GM18499 (cell line): Measurements from ENCODE around the gene SMARCA1.
"Not testable (repeated sequence)": the region's sequence is repeated elsewhere in the genome, so short reads cannot be mapped to it uniquely, and the experiment has no call there.

ENCODE experiments used
- ATAC-seq: cut with Tn5 transposase; IDR thresholded peaks from one replicate; pipeline ENCODE4 v1.9.1; 2021; ENCODE audit warnings: moderate number of reproducible peaks; ENCODE audit not compliant: insufficient read depth, unreplicated experiment

The SMARCA1 gene

GRCh38 chrX:129523079-129523911 lies at the start of gene SMARCA1:
TSS of gene SMARCA1 (minus strand) at chrX:129523490. CDS start at chrX:129523370, 120 bp downstream.
- ATAC-seq = no peak

GRCh38 chrX:129572422-129572821 lies 49.1 kb upstream of the SMARCA1 start:
- no peak for ATAC-seq

- ATAC-seq = no peak
Measured at GRCh38 chrX:129568349-129568748, 45.1 kb upstream of the SMARCA1 start.

GRCh38 chrX:129566073-129566472 lies 42.8 kb upstream of the SMARCA1 start:
- no peak for ATAC-seq

- ATAC-seq = no peak
Measured at GRCh38 chrX:129565046-129565650, 41.9 kb upstream of the SMARCA1 start.

- not testable (repeated sequence) for ATAC-seq
Measured at GRCh38 chrX:129564345-129564744, 41.1 kb upstream of the SMARCA1 start.

- no peak for ATAC-seq
Measured at GRCh38 chrX:129561453-129561852, 38.2 kb upstream of the SMARCA1 start.

- ATAC-seq = no peak
Measured at GRCh38 chrX:129559783-129560182, 36.5 kb upstream of the SMARCA1 start.

- ATAC-seq = no peak
Measured at GRCh38 chrX:129557844-129558480, 34.7 kb upstream of the SMARCA1 start.

- ATAC-seq = no peak
Measured at GRCh38 chrX:129556806-129557315, 33.6 kb upstream of the SMARCA1 start.

GRCh38 chrX:129554816-129555215 lies 31.5 kb upstream of the SMARCA1 start:
- ATAC-seq = not testable (repeated sequence)

- ATAC-seq = peak; percentile 88
Measured at GRCh38 chrX:129553619-129554288, 30.5 kb upstream of the SMARCA1 start.

GRCh38 chrX:129549124-129549523 lies 25.8 kb upstream of the SMARCA1 start:
- ATAC-seq = no peak

- no peak for ATAC-seq
Measured at GRCh38 chrX:129545408-129545807, 22.1 kb upstream of the SMARCA1 start.

GRCh38 chrX:129544780-129545179 lies 21.5 kb upstream of the SMARCA1 start:
- ATAC-seq = no peak

- ATAC-seq = no peak
Measured at GRCh38 chrX:129540722-129541184, 17.5 kb upstream of the SMARCA1 start.

GRCh38 chrX:129540068-129540653 lies 16.9 kb upstream of the SMARCA1 start, which contains the start of gene OCRL:
TSS of gene OCRL (plus strand) at chrX:129540259. CDS start at chrX:129540440, 181 bp downstream.
- ATAC-seq = no peak

- ATAC-seq = no peak
Measured at GRCh38 chrX:129534816-129535578, 11.7 kb upstream of the SMARCA1 start.

- no peak for ATAC-seq
Measured at GRCh38 chrX:129531132-129531531, 7.8 kb upstream of the SMARCA1 start.
